NOMO-1 (cell line): ENCODE results near the gene INHBE.
"Not testable (repeated sequence)": the region's sequence is repeated elsewhere in the genome, so short reads cannot be mapped to it uniquely, and the experiment has no call there.

Source experiments
- DNase-seq, 2 experiments: peaks; one replicate each; lab custom pipeline; 2025; ENCODE audit not compliant: unreplicated experiment in 2 of 2; lab: John Stamatoyannopoulos, UW

The INHBE gene

GRCh38 chr12:57439762-57440266, 15.3 kb upstream of the INHBE start:
- no peak for DNase-seq

DNA sequence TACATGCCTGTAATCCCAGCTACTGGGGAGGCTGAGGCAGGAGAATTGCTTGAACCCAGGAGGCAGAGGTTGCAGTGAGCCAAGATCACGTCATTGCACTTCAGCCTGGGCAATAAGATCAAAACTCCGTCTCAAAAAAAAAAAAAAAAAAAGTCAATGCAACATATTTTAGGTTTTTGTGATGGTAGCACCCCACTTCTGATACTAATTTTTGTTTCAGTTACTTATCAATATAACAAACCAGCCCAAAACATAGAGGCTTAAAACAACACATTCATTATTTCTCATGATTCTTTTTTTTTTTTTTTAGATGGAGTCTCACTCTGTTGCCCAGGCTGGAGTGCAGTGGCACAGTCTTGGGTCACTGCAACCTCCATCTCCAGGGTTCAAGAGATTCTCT, 13.7 kb upstream of the INHBE start:
- not testable (repeated sequence) for DNase-seq

DNA sequence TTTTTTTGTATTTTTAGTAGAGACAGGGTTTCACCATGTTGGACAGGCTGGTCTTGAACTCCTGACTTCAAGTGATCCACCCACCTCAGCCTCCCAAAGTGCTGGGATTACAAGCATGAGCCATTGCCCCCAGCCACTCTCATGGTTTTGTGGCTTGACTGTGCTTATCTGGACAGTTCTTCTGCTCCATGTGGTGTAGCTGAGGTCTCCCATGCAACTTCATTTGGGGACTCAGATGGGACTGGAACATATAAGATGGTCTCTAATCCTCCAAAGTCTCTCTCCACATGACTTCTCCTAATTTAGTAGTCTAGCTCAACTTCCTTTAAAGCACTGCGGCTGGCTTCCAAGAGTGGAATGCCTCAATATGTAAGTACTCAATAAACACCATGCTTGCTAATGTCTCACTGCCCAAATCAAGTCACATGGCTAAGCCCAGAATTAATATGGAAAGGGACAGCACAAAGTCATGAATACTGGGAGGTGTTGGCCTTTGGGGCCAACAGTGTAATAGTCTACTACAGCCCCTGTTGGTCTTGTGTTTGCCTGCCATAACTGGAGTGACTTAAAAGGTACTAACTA, 13.2 kb upstream of the INHBE start:
- DNase-seq, result no peak

DNA sequence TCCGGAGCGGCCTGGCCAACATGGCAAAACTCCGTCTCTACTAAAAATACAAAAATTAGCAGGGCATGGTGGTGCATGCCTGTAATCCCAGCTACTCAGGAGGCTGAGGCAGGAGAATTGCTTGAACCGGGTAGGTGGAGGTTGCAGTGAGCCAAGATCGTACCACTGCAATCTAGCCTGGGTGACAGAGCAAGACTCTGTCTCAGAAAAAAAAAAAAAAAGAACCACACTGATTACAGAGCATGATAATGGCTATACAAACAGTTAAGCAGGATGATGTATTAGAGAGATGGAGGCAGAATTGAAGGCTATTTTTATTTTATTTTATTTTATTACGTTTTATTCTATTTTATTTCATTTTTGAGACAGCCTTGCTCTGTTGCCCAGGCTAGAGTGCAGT, 10.8 kb upstream of the INHBE start:
- not testable (repeated sequence) for DNase-seq

- DNase-seq, result no peak
These were observed 10.4 kb upstream of the INHBE start for GRCh38 chr12:57444744-57445143.

GRCh38 chr12:57446292-57446960, 8.7 kb upstream of the INHBE start:
- no peak for DNase-seq

- no peak for DNase-seq
These were observed 6.4 kb upstream of the INHBE start for GRCh38 chr12:57448669-57449068.

- DNase-seq, result no peak
These were observed 5.7 kb upstream of the INHBE start for GRCh38 chr12:57449375-57449774.

DNA sequence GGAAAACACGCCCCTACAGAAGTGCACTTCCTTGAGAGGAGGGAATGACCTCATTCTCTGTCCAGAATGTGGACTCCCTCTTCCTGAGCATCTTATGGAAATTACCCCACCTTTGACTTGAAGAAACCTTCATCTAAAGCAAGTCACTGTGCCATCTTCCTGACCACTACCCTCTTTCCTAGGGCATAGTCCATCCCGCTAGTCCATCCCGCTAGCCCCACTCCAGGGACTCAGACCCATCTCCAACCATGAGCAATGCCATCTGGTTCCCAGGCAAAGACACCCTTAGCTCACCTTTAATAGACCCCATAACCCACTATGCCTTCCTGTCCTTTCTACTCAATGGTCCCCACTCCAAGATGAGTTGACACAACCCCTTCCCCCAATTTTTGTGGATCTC, 5.0 kb upstream of the INHBE start:
- no peak for DNase-seq

- DNase-seq, result no peak
These were observed 3.8 kb upstream of the INHBE start for GRCh38 chr12:57451233-57451778.

DNA sequence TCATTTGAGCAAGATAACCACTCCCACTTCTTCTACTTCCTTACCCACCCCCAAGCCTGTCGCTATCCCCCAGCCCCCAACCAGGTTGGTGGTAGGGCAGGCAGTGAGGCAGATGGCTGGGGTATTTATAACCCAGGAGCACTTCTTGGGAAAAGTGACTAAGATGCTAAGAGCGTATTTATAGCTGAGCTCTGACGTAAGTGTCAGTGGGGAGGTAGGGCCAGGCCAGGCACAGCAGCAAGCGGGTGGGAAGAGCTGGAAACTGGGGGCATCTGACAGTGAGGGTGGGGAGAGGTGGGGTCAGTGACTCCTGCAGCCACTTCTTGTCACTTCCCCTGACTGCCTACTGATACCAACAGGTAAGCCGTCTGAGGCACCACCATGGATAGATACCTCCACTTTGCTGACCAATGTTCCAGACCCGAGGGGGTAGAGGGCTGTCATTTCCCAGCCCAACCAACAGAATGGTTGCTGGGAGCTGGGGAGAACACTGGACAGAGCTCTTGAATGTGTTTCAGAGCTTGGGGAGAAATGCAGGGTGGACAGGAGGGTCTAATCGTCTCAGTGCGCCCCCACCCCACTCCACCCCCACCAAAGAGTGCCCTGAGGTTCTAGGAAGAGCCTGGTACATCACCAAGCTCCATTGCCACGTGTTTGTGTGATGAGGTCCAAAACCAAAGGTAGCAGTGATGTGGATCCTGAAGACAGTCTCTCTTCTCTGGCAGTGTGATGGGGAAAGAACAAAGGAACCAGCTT, 2.7 kb upstream of the INHBE start:
- DNase-seq, result no peak

DNA sequence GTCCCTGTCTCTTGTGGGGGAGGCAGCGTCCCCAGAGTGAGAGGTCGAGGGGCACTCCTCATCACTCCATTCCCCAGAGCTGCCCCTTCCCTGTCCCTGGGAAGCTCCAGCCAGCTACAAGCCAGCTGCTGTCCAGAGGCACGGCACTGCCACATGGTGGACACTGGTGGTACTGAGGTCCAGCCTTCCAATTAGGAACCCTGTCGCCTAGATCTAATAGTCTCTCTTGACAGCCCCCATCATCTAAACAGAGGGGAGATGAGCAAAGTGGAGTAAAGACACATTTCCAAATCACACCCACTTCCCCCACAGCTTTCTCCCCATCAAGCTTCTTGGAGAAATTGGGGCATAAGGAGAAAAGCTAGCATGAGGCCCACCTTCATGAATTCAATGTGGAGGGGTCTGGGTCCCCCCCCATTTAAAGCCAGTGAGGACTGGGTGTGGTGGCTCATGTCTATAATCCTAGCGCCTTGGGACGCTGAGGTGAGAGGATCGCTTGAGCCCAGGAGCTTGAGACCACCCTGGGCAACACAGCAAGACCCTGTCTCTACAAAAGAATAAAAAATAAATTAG, 2.1 kb upstream of the INHBE start:
- peak; percentile 10 to 46 for DNase-seq

DNA sequence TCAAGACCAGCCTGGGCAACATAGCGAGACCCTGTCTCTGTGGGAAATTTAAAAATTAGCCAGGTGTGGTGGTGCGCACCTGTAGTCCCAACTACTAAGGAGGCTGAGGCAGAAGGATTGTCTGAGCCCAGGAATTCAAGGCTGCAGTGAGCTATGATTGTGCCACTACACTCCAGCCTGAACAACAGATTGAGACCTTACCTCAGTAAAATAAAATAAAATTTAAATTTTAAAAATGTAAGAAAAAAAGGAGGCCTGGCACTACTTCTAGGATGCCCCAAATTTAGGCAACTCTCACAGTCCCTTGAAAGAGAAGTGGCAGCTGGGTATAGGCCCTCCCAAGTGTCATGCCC, 918 bp upstream of the INHBE start:
- no peak for DNase-seq

DNA sequence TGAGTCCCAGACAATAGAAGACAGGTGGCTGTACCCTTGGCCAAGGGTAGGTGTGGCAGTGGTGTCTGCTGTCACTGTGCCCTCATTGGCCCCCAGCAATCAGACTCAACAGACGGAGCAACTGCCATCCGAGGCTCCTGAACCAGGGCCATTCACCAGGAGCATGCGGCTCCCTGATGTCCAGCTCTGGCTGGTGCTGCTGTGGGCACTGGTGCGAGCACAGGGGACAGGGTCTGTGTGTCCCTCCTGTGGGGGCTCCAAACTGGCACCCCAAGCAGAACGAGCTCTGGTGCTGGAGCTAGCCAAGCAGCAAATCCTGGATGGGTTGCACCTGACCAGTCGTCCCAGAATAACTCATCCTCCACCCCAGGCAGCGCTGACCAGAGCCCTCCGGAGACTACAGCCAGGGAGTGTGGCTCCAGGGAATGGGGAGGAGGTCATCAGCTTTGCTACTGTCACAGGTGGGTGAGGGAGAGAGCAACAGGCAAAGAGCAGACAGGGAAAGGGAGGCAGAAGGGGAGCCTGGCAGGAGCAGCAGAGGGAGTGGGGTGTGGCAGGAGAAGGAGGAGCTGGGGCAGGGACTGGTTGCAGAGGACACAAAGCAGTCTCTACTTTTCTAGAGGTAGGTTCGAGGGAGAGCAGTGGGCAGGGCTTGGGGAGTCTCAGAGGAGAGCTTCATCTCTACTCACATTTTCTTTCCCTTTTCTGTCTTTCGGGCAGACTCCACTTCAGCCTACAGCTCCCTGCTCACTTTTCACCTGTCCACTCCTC, 452 bp downstream of the INHBE start:
- no peak for DNase-seq

DNA sequence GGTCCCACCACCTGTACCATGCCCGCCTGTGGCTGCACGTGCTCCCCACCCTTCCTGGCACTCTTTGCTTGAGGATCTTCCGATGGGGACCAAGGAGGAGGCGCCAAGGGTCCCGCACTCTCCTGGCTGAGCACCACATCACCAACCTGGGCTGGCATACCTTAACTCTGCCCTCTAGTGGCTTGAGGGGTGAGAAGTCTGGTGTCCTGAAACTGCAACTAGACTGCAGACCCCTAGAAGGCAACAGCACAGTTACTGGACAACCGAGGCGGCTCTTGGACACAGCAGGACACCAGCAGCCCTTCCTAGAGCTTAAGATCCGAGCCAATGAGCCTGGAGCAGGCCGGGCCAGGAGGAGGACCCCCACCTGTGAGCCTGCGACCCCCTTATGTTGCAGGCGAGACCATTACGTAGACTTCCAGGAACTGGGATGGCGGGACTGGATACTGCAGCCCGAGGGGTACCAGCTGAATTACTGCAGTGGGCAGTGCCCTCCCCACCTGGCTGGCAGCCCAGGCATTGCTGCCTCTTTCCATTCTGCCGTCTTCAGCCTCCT, 1.1 kb downstream of the INHBE start:
- DNase-seq, result peak; percentile 13 to 41

- no peak for DNase-seq
These were observed 1.8 kb downstream of the INHBE start for GRCh38 chr12:57456737-57457490.

GRCh38 chr12:57458665-57459054, 3.6 kb downstream of the INHBE start:
- DNase-seq, result no peak

DNA sequence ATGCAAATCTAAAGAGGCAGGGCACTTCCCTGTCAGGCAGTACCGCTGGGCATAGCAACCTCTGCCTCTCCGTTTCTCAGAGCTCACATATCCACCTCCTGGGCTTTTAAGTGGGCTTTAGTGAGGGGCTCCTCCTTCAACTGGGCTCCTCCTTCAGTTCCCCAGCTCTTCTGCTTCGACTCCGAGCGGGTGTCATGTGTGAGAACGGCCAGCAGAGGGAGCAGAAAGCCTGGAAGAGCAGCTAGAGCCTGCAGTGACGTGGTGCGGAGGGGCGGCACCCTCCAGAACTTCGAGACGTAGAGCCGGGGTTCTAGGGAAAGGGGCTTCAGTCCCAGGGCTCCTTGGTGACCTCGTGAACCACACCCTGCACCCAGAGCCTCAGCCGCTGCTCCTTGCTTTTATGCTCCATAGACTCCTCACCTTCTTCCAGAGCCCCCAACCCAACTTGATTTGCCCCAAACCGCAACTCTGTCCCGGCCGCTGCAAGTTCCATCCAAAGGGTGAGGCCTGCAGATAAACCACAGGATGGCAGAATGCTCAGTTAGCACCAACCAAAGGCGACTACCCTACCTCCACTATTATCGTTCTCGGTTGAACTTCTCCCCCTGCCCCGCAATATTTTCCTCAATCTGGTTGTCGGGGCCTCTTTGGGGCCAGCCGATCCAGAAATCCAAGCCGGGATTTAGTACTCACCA, 4.1 kb downstream of the INHBE start:
- peak; percentile 92 to 93 for DNase-seq
